Stimulated activated CD4-positive, alpha-beta T cell treated with anti-CD3 and anti-CD28 coated beads, Interleukin-2, amount 100 ng/mL, for 24 hours (primary cell): ENCODE measurements around the gene BAZ2A.
"Not testable (repeated sequence)": the region's sequence is repeated elsewhere in the genome, so short reads cannot be mapped to it uniquely, and the experiment has no call there.

Experiments used
- DNase-seq, 2 donors: peaks; one replicate each; pipeline ENCODE4 v3.0.0-alpha.2; 2020

BAZ2A gene

DNA sequence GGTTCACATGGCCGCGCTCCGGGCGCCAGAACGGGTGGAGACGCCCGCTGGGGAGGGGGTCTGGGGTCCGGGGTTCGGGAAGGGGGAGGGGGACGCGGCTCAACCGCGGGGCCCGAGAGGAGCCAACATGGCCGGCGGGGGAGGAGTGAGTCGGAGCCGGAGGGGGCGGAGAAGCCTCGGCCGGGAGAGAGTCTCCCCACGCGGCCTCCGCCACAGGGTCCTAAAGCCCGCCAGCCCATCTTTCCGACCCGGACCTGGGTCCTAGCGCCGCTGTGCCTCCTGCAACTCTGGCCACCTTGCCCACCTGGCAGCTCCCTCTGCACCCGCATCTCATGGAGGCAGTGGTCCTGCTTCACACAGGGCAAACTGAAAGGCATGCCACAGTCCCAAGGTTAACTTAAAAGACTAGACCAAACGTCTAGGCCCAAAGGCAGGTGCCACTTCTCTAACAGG, at the start of gene BAZ2A:
BAZ2A (minus strand) TSS at position 147 of the 453 bp plus-strand sequence. CDS start 12,796 bp downstream, outside the sequence.
- peak; percentile 86 to 90 for DNase-seq

GRCh38 chr12:56678852-56679251, 48.7 kb upstream of the BAZ2A start:
- no peak for DNase-seq

GRCh38 chr12:56677680-56678079, 47.6 kb upstream of the BAZ2A start:
- no peak for DNase-seq

- no peak for DNase-seq
Measured at GRCh38 chr12:56676851-56677580, 46.9 kb upstream of the BAZ2A start.

- DNase-seq = no peak
Measured at GRCh38 chr12:56671608-56672007, 41.5 kb upstream of the BAZ2A start.

DNA sequence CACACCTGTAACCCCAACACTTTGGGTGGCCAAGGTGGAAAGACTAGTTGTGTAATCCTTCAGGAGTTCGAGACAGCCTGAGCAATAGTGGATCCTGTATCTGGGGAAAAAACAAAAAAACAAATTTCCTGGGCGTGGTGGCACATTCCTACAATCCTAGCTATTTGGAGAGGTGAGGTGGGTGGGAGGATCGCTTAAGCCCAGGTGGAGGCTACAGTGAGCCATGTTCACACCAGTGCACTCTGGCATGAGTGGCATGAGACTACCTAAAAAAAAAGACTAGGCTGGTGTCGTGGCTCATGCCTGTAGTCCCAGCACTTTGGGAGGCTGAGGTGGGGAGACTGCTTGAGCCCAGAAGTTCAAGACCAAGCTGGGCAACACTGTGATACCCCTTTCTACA, 40.7 kb upstream of the BAZ2A start:
- no peak for DNase-seq

DNA sequence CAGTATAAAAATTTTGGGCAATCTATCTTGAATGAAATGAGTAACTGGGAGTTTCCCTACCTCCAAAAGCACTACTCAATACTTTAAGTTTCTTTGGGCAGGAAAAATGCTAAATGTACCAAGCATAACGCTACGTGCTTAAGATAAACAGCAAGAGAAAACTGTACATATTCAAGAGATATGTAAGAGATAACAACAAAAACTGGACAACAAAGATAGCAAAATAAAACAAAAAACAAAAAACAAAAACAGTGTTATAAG, 38.0 kb upstream of the BAZ2A start:
- no peak for DNase-seq

DNA sequence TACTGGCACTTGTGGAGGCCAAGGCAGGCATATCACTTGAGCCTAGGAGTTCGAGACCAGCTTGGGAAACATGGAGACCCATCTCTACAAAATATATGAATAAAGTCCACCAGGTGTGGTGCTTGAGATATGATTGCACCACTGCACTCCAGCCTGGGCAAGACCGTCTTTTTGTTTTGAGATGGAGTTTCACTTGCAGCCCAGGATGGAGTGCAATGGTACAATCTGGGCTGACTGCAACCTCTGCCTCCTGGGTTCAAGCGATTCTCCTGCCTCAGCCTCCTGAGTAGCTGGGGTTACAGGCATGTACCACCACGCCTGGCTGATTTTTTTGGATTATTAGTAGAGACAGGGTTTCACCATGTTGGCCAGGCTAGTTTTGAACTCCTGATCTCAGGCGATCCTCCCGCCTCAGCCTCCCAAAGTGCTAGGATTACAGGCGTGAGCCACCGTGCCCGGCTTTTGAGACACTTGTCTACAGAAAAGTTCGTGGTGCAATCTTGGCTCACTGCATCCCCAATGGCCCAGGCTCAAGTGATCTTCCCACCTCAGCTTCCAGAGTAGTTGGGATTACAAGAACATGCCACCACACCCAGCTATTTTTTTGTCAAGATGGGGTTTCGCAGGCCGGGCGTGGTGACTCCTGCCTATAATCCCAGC, 32.0 kb upstream of the BAZ2A start:
- no peak for DNase-seq

DNA sequence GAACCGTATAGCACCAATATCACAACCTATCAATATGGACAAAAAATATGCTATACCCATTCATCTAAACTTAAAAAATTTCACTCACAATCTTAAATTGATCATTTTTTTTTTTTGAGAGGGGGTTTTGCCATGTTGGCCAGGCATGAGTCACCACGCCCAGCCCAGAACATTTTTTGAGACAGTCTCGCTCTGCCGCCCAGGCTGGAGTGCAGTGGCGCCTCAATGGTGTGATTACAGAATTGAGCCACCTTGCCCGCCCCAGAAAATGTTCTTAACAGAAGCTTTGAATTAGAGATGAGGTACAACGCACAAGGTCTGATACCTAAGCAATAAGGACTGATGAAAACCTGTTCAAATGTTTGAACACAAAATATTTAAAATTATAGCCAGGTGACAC, 31.4 kb upstream of the BAZ2A start:
- DNase-seq = no peak

GRCh38 chr12:56658921-56659320, 28.8 kb upstream of the BAZ2A start:
- DNase-seq = no peak

- peak in 1 of 2 donors; percentile 16 for DNase-seq
Measured at GRCh38 chr12:56657416-56658379, 27.6 kb upstream of the BAZ2A start.

DNA sequence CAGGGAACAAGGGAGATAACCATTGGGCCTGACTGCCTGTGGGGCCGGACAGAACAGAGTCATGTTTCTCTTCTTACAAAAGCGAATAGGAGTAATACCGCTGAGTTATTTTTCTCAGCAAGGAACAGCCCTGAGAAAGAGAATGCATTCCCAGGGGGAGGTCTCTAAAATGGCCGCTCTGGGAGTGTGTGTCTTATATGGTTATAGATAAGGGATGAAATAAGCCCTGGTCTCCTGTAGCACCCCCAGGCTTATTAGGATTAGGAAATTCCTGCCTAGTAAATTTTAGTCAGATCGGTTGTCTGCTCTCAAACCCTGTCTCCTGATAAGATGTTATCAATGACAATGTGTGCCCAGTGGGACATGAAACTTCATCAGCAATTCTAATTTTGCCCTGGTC, 23.7 kb upstream of the BAZ2A start:
- DNase-seq = peak in 1 of 2 donors; percentile 16

GRCh38 chr12:56648023-56648422, 17.9 kb upstream of the BAZ2A start:
- DNase-seq = not testable (repeated sequence)

- peak; percentile 87 to 89 for DNase-seq
Measured at GRCh38 chr12:56645717-56646446, 15.8 kb upstream of the BAZ2A start, which contains the start of gene ATP5F1B. Gene ATP5F1B (minus strand): TSS chr12:56645984. CDS start chr12:56645963, 21 bp downstream.

GRCh38 chr12:56645201-56645716, 15.1 kb upstream of the BAZ2A start:
- no peak for DNase-seq

DNA sequence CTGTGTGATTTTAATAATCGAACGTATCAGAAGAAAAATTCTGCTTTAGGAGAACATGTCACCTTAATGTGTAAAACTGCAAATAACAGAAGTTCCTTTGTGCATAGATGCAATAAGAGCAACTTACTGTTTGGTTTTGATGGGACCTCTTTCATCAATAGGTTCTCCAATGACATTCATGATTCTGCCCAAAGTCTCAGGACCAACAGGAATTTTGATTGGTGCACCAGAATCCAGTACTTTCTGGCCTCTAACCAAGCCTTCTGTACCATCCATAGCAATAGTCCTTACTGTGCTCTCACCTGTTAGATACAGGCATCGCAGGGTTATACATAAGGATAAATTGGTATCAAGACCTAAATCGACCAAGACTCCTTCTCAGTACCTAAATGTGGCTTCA, 14.5 kb upstream of the BAZ2A start:
- no peak for DNase-seq

GRCh38 chr12:56641219-56641618, 11.1 kb upstream of the BAZ2A start:
- DNase-seq = no peak

DNA sequence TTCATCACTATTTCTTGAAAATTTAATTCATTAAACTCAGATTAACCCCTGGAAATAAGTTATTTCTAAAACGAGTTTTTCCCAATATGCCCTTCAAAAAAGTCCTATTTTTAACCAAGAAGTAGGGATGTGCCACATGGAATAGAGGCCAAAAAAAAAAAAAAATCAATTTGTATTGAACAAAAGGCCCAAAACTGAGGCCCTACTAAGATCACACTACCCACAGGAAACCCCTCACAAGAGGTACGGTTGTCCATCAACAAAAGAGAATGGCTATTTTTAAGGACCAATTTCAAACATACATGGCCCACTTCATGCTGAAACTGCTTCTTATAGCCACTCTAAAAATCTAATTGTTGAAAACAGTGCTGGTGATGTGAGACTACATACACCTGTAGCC, 7.5 kb upstream of the BAZ2A start:
- DNase-seq = no peak

DNA sequence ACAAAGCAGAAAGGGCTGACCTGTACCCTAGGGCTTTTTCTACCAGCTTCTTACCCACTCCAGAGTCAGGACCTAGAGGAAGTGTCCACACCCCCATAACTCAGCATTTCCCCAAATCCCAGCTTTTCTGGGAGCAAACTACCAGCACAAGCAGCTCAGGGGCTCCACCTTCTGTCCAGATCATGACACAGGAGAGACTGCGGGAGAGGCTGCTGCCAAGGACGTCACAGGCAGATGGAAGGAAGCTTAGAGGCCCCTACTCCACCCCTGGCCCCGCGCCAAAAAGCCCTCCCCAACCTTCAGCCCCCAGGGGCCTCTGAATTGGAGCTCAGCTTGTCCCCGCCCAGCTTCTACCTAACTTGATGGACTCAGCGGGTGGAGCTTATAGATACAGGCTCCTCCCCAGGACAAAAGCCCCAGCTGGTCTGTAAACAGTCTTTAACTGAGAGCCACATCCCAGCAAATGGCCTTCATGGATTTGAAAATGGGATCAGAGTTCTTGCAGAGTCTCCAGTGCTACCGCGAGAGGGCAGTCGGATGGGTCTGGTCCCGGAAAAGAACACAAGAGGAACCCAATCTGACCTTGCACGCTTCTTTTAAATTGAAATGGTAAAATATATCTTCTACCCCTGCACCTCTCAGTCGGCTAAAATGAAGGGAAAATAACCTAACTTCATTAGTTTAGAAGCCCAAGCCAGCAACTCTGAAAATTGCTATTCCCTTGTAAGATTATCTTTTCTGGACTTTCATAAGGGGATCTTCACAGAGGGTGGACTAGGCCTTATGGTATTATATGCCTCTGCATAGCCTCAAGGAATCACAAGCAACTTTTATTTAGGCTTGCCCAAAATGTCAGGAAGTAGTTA, 6.8 kb upstream of the BAZ2A start:
- peak; percentile 89 to 90 for DNase-seq

DNA sequence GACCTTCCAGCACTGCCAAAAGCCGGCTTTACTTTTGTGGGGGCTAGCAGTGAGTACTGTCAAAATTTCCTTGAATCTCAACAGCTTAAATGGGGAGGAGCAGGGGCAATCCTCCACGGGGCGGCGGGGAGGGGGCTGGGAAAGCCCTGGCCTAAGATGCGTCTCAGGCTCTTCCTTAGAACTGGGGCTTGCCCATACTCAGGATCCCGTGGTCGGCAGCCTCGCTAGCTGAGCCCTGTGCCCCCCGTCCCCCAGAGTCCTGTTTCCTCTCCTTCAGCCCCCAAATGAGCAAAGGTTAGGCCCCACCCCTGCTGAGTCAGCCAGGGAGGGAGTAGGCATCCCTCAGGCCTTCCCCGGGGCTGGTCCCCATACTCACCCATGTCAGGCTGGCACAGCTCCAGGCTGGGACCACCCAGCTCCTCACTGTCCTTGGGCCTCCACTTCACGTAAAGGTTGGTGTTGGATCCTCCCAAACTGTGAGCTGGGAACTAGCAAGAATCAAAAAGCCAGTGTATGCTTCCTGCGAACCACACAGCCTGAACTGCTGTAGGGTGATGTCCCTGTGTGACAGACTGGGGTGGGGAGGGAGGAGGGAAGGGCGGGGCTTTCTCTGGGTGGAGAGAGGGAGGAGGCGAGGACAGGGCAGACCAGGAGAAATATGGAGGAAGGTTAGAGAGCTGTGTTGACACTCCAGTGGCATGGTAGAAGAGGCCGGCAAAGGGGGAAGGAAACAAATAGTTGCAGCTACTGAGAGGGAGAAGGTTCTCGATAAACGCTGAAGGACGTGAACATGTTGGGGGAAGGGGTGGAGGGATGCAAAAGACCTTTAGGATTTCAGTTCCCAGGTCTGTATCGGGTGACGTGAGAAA, 5.9 kb upstream of the BAZ2A start:
- DNase-seq = peak; percentile 85
